ENCODE data around the gene IL19. TPM values are rescaled to one million over a fixed set of nuclear protein-coding genes. Genes with fewer than 3 reads are reported as not detected.

IL19 gene
- total and polyA plus RNA-seq, 2 donors: 0.28 to 1.0 TPM

DNA sequence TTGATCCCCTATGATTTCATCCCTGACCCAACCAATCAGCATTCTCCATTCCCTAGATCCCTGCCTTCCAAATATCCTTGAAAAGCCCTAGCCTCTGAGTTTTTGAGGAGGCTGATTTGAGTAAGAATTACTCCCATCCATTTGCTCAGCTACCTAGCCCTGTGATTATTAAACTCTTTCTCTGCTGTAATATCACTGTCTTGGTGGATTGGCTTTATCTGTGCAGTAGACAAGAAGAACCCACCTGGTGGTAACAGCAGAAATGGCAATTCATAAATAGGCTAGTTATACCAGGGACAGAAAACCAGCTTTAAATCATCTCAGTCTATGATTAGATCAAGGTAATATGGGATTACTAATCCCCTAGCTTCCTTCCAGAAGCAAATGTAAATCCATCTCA lies 107.9 kb downstream of the IL19 start:
- Histone ChIP-seq H3K4me3 (ENCODE audit: low read length in 2 of 2) (no peak overlapping the region), H3K9me3 (ENCODE audit: control insufficient read depth in 2 of 2, insufficient read depth in 1 of 2, low read length in 1 of 2) (peaks cover 0 to 7% of the 10 kb centered on the region in 2 donors), H3K36me3 (ENCODE audit: control insufficient read depth in 2 of 2, insufficient read depth in 2 of 2, low read length in 1 of 2) (no peaks in the 10 kb centered on the region), H3K4me1 (ENCODE audit: control insufficient read depth in 2 of 2, insufficient read depth in 2 of 2, low read length in 2 of 2) (no peaks in the 10 kb centered on the region), H3K27me3 (ENCODE audit: control insufficient read depth in 2 of 2, insufficient read depth in 1 of 2, low read length in 1 of 2) (no peaks in the 10 kb centered on the region), H3K27ac (ENCODE audit: low read depth in 1 of 2, low read length in 1 of 2) (no peak overlapping the region)
- DNase-seq (ENCODE audit: low read depth in 6 of 9, low spot score in 9 of 9): no peak

DNA sequence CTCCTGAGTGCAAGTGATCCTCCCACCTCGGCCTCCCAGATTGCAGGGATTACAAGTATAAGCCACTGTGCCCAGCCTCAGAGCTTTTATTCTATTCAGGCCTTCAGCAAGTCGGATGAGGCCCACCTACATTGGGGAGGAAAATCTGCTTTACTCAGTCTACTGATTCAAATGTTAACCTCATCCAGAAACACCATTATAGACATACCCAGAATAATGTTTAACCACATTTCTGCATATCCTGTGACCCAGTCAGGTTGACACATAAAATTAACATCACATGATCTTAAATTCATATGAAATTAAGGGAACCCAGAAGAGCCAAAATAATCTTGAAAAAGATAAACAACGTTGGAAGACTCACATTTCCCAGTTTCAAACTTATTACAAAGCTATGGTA lies 109.7 kb downstream of the IL19 start:
- Histone ChIP-seq H3K9me3 (ENCODE audit: control insufficient read depth in 2 of 2, insufficient read depth in 1 of 2, low read length in 1 of 2) (peaks cover 0 to 7% of the 10 kb centered on the region in 2 donors), H3K27me3 (ENCODE audit: control insufficient read depth in 2 of 2, insufficient read depth in 1 of 2, low read length in 1 of 2) (no peaks in the 10 kb centered on the region), H3K36me3 (ENCODE audit: control insufficient read depth in 2 of 2, insufficient read depth in 2 of 2, low read length in 1 of 2) (no peaks in the 10 kb centered on the region), H3K4me1 (ENCODE audit: control insufficient read depth in 2 of 2, insufficient read depth in 2 of 2, low read length in 2 of 2) (no peaks in the 10 kb centered on the region), H3K4me3 (ENCODE audit: low read length in 2 of 2) (no peak overlapping the region), H3K27ac (ENCODE audit: low read depth in 1 of 2, low read length in 1 of 2) (no peak overlapping the region)
- WGBS: 94% methylated on average over 3 of the region's 3 CpGs
- no peak for DNase-seq (ENCODE audit: low read depth in 6 of 9, low spot score in 9 of 9)

DNA sequence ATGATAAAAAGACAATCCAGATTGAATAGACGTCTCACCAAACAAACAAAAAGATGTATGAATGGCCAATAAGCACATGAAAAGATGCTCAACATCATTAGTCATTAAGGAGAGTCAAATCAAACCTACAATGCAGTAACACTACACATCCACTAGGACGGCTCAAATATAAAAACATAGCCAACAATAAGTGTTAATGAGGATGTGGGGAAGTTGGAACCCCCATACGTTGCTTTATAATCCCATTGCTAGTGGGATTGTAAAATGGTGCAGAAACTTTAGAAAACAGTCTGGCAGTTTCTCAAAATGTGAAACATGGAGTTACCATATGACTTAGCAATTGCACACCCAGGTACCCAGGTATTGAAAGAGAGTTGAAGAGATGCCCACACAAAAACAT lies 112.0 kb downstream of the IL19 start:
- no peaks in the 10 kb centered on the region for H3K4me1 ChIP-seq (ENCODE audit: control insufficient read depth in 2 of 2, insufficient read depth in 2 of 2, low read length in 2 of 2)
- H3K4me3 ChIP-seq (ENCODE audit: low read length in 2 of 2): no peak overlapping the region
- H3K27ac ChIP-seq (ENCODE audit: low read depth in 1 of 2, low read length in 1 of 2): no peak overlapping the region
- 95% methylated on average over 3 of the region's 3 CpGs for WGBS
- peaks cover 0 to 4% of the 10 kb centered on the region in 2 donors for H3K9me3 ChIP-seq (ENCODE audit: control insufficient read depth in 2 of 2, insufficient read depth in 1 of 2, low read length in 1 of 2)
- DNase-seq (ENCODE audit: low read depth in 6 of 9, low spot score in 9 of 9): no peak
- no peaks in the 10 kb centered on the region for H3K36me3 ChIP-seq (ENCODE audit: control insufficient read depth in 2 of 2, insufficient read depth in 2 of 2, low read length in 1 of 2)
- H3K27me3 ChIP-seq (ENCODE audit: control insufficient read depth in 2 of 2, insufficient read depth in 1 of 2, low read length in 1 of 2): no peaks in the 10 kb centered on the region

DNA sequence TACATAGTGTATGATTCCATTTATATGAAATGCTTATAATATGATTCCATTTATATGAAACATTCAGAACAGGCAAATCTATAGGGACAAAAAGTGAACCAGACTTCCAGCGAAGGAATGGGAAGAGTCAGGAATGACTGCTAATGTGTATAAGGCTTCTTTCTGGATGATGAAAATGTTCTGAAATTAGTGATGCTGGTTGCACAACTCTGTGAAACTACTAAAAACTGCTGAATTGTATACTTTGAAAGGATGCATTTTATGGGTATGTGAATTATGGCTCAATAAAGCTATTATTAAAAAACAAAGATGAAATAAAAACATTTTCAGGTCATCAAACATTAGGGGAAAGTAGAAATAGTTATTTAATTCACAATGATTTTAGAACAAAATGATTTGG lies 112.6 kb downstream of the IL19 start:
- H3K4me3 ChIP-seq (ENCODE audit: low read length in 2 of 2): no peak overlapping the region
- no peak overlapping the region for H3K27ac ChIP-seq (ENCODE audit: low read depth in 1 of 2, low read length in 1 of 2)
- H3K27me3 ChIP-seq (ENCODE audit: control insufficient read depth in 2 of 2, insufficient read depth in 1 of 2, low read length in 1 of 2): no peaks in the 10 kb centered on the region
- 98% methylated on average over 1 of the region's 1 CpG for WGBS
- no peaks in the 10 kb centered on the region for H3K36me3 ChIP-seq (ENCODE audit: control insufficient read depth in 2 of 2, insufficient read depth in 2 of 2, low read length in 1 of 2)
- DNase-seq (ENCODE audit: low read depth in 6 of 9, low spot score in 9 of 9): no peak
- peaks cover 0 to 4% of the 10 kb centered on the region in 2 donors for H3K9me3 ChIP-seq (ENCODE audit: control insufficient read depth in 2 of 2, insufficient read depth in 1 of 2, low read length in 1 of 2)
- no peaks in the 10 kb centered on the region for H3K4me1 ChIP-seq (ENCODE audit: control insufficient read depth in 2 of 2, insufficient read depth in 2 of 2, low read length in 2 of 2)

DNA sequence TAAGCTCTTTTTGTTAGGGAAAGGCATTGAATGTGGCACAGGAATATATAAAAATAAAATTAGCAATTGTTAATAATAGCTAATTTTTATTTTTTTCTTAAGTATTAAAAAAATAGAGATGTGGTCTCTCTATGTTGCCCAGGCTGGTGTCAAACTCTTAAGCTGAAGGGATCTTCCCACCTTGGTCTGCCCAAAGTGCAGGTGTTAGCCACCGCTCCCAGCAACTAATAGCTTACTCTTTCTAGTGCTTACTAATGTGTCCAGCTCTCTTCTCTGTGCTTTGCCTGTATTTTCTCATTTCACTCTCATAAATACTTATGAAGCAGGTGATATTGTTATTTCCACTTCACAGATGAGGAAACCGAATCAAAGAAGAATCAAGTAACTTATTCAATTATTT lies 113.3 kb downstream of the IL19 start:
- H3K27ac ChIP-seq (ENCODE audit: low read depth in 1 of 2, low read length in 1 of 2): no peak overlapping the region
- no peaks in the 10 kb centered on the region for H3K4me1 ChIP-seq (ENCODE audit: control insufficient read depth in 2 of 2, insufficient read depth in 2 of 2, low read length in 2 of 2)
- 92% methylated on average over 2 of the region's 2 CpGs for WGBS
- no peak overlapping the region for H3K4me3 ChIP-seq (ENCODE audit: low read length in 2 of 2)
- no peak for DNase-seq (ENCODE audit: low read depth in 6 of 9, low spot score in 9 of 9)
- no peaks in the 10 kb centered on the region for H3K36me3 ChIP-seq (ENCODE audit: control insufficient read depth in 2 of 2, insufficient read depth in 2 of 2, low read length in 1 of 2)
- no peaks in the 10 kb centered on the region for H3K9me3 ChIP-seq (ENCODE audit: control insufficient read depth in 2 of 2, insufficient read depth in 1 of 2, low read length in 1 of 2)
- H3K27me3 ChIP-seq (ENCODE audit: control insufficient read depth in 2 of 2, insufficient read depth in 1 of 2, low read length in 1 of 2): no peaks in the 10 kb centered on the region

DNA sequence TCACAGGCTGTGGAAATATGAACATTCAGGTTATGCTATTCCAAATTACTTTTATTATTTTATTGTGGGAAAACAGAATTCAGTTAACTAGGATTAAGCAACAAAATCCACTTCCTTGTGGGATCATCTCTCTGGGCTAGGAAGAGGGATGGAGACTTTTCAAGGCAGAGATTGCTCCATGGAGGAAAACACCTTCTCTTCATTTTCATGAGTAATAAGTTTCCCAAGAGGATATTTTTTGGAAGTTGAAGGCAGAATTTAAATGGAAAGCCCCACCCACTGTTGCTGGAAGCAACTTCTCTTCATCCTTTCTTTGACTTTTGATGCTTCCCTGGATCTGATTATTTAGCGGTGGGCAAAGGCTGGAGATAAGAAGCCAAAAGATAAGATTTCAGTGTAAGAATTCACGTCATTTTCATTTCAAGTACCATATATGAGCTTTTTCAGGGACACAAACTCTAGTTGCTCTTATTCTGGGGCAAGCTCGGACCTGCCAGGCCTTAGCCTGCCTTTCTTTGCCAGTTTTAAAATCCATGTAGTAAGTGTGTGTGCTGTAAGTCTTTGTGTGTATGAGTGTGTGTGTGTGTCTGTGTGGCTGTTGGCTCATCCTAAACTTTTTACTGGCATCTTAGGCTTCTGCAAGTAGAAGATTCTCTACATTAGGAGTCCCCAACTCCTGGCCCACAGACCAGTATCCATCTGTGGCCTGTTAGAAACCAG lies 114.9 kb downstream of the IL19 start:
- Histone ChIP-seq H3K4me3 (ENCODE audit: low read length in 2 of 2) (no peak overlapping the region), H3K27ac (ENCODE audit: low read depth in 1 of 2, low read length in 1 of 2) (no peak overlapping the region), H3K36me3 (ENCODE audit: control insufficient read depth in 2 of 2, insufficient read depth in 2 of 2, low read length in 1 of 2) (no peaks in the 10 kb centered on the region), H3K4me1 (ENCODE audit: control insufficient read depth in 2 of 2, insufficient read depth in 2 of 2, low read length in 2 of 2) (peaks cover 3 to 6% of the 10 kb centered on the region in 2 donors), H3K9me3 (ENCODE audit: control insufficient read depth in 2 of 2, insufficient read depth in 1 of 2, low read length in 1 of 2) (no peaks in the 10 kb centered on the region), H3K27me3 (ENCODE audit: control insufficient read depth in 2 of 2, insufficient read depth in 1 of 2, low read length in 1 of 2) (no peaks in the 10 kb centered on the region)
- WGBS: 91% methylated on average over 3 of the region's 3 CpGs
- DNase-seq (ENCODE audit: low read depth in 6 of 9, low spot score in 9 of 9): no peak

DNA sequence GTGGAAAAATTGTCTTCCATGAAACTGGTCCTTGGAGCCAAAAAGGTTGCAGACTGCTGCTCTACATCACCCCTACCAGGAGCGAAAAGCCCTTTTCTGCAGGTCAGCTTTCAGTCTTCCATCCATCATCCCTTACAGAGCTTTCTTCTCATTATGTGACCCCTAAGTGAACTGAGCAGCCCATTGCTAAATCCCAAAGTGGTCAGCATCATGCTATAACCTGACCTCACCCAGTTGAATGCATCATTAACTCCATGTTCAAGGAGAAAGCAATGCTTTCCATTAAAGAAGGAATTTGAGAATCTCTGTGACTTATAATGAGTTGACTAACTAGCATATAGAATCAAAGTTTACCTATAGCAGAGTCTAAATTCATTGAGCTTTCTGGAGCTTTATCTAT lies 116.3 kb downstream of the IL19 start:
- Histone ChIP-seq H3K27ac (ENCODE audit: low read depth in 1 of 2, low read length in 1 of 2) (no peak overlapping the region), H3K36me3 (ENCODE audit: control insufficient read depth in 2 of 2, insufficient read depth in 2 of 2, low read length in 1 of 2) (no peaks in the 10 kb centered on the region), H3K27me3 (ENCODE audit: control insufficient read depth in 2 of 2, insufficient read depth in 1 of 2, low read length in 1 of 2) (no peaks in the 10 kb centered on the region), H3K9me3 (ENCODE audit: control insufficient read depth in 2 of 2, insufficient read depth in 1 of 2, low read length in 1 of 2) (no peaks in the 10 kb centered on the region), H3K4me1 (ENCODE audit: control insufficient read depth in 2 of 2, insufficient read depth in 2 of 2, low read length in 2 of 2) (peaks cover 3 to 7% of the 10 kb centered on the region in 2 donors), H3K4me3 (ENCODE audit: low read length in 2 of 2) (no peak overlapping the region)
- 93% methylated on average over 1 of the region's 1 CpG for WGBS
- no peak for DNase-seq (ENCODE audit: low read depth in 6 of 9, low spot score in 9 of 9)

DNA sequence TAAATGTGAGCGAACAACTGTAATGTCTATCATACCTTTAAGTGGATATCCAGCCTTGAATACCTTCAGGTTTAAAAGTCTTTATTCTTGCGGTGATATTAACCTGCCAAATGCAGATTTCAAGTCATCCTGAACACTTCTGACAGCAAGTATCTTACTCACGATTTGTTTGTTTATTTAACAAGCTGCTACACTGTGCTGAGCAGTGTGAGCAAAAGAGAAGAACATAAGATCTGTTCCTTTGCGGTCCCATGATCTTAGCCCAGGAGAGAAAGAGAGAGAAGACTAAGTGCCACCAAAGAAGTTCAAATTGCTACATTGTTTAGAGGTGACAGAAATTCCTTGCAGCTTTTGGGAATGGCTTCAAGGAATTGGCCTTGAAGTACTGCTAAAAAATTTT lies 117.1 kb downstream of the IL19 start:
- Histone ChIP-seq H3K27ac (ENCODE audit: low read depth in 1 of 2, low read length in 1 of 2) (no peak overlapping the region), H3K36me3 (ENCODE audit: control insufficient read depth in 2 of 2, insufficient read depth in 2 of 2, low read length in 1 of 2) (no peaks in the 10 kb centered on the region), H3K4me3 (ENCODE audit: low read length in 2 of 2) (no peak overlapping the region), H3K9me3 (ENCODE audit: control insufficient read depth in 2 of 2, insufficient read depth in 1 of 2, low read length in 1 of 2) (no peaks in the 10 kb centered on the region), H3K27me3 (ENCODE audit: control insufficient read depth in 2 of 2, insufficient read depth in 1 of 2, low read length in 1 of 2) (no peaks in the 10 kb centered on the region), H3K4me1 (ENCODE audit: control insufficient read depth in 2 of 2, insufficient read depth in 2 of 2, low read length in 2 of 2) (peaks cover 3 to 7% of the 10 kb centered on the region in 2 donors)
- DNase-seq (ENCODE audit: low read depth in 6 of 9, low spot score in 9 of 9): no peak
- 93% methylated on average over 4 of the region's 4 CpGs for WGBS

DNA sequence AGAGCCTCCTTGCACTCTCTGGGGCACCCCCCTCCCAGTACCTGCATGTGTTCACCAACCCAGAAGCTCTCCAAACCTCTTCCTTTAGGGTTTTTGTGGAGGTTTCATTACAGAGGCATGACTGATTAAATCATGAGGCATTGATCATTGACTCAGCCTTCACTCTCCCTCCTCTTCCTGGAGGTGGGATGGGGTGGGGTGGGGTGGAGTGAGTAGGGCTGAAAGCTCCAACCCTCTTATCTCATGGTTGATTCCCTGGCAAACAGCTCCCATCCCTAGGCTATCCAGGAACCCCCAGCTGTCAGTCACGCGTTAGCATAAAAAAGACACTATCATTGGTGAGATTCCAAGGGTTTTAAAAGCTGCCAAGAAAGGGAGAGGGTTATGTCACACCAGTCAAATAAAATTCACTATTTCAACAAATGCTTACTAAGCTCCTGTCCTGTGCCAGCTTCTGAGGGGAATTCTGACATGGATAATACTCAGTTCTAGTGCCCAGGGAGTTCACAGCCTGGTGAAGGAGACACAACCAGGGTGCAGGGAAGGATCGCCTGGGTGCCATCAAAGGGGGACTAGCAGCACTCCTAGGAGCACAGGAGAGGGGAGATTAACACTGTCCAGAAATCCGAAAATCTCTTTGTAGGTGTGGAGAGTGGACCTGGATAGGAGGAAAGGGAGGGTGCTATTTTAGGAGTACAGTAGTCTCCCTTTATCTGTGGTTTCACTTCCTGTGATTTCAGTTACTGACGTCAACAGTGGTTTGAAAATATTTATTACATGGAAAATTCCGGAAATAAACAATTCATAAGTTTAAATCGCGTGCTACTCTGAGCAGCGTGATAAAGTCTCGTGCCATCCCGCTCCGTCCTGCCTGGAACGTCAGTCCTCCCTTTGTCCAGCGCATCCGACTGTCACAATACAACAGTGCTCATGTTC lies 119.8 kb downstream of the IL19 start:
- Histone ChIP-seq H3K9me3 (ENCODE audit: control insufficient read depth in 2 of 2, insufficient read depth in 1 of 2, low read length in 1 of 2) (no peaks in the 10 kb centered on the region), H3K36me3 (ENCODE audit: control insufficient read depth in 2 of 2, insufficient read depth in 2 of 2, low read length in 1 of 2) (no peaks in the 10 kb centered on the region), H3K27me3 (ENCODE audit: control insufficient read depth in 2 of 2, insufficient read depth in 1 of 2, low read length in 1 of 2) (no peaks in the 10 kb centered on the region), H3K27ac (ENCODE audit: low read depth in 1 of 2, low read length in 1 of 2) (no peak overlapping the region), H3K4me3 (ENCODE audit: low read length in 2 of 2) (no peak overlapping the region), H3K4me1 (ENCODE audit: control insufficient read depth in 2 of 2, insufficient read depth in 2 of 2, low read length in 2 of 2) (peaks cover 3 to 7% of the 10 kb centered on the region in 2 donors)
- WGBS: 86% methylated on average over 15 of the region's 15 CpGs
- no peak for DNase-seq (ENCODE audit: low read depth in 6 of 9, low spot score in 9 of 9)
